HG03025 (cell line): ENCODE measurements around the gene S100A3.
"Not testable (repeated sequence)": the region's sequence is repeated elsewhere in the genome, so short reads cannot be mapped to it uniquely, and the experiment has no call there.

Experiments used
- ATAC-seq: cut with Tn5 transposase; IDR thresholded peaks from one replicate; pipeline ENCODE4 v1.9.1; 2021; ENCODE audit warnings: mild to moderate bottlenecking, moderate library complexity; ENCODE audit not compliant: unreplicated experiment, low FRiP score

Gene S100A3

GRCh38 chr1:153536012-153536670 is 12.9 kb downstream of the S100A3 start:
- ATAC-seq = no peak

- no peak for ATAC-seq
These were observed 13.6 kb downstream of the S100A3 start, which contains the start of gene S100A6 for GRCh38 chr1:153535242-153536011. Gene S100A6, minus strand, starts transcription at chr1:153535991. Its CDS starts 652 bp downstream, at chr1:153535339.

- ATAC-seq = no peak
These were observed 14.2 kb downstream of the S100A3 start for GRCh38 chr1:153534925-153535241.

GRCh38 chr1:153534226-153534924 is 14.7 kb downstream of the S100A3 start:
- ATAC-seq = no peak

GRCh38 chr1:153533689-153534201 is 15.3 kb downstream of the S100A3 start:
- ATAC-seq = no peak

- no peak for ATAC-seq
These were observed 16.1 kb downstream of the S100A3 start for GRCh38 chr1:153532769-153533599.

- no peak for ATAC-seq
These were observed 16.9 kb downstream of the S100A3 start for GRCh38 chr1:153532181-153532580.

GRCh38 chr1:153531638-153532037 is 17.4 kb downstream of the S100A3 start:
- no peak for ATAC-seq

GRCh38 chr1:153527683-153528040 is 21.4 kb downstream of the S100A3 start:
- ATAC-seq = no peak

- no peak for ATAC-seq
These were observed 21.9 kb downstream of the S100A3 start for GRCh38 chr1:153527023-153527682.

GRCh38 chr1:153526132-153526543 is 22.9 kb downstream of the S100A3 start:
- no peak for ATAC-seq

- ATAC-seq = no peak
These were observed 23.9 kb downstream of the S100A3 start for GRCh38 chr1:153525088-153525728.

GRCh38 chr1:153522353-153523048 is 26.6 kb downstream of the S100A3 start:
- not testable (repeated sequence) for ATAC-seq

- ATAC-seq = not testable (repeated sequence)
These were observed 27.2 kb downstream of the S100A3 start for GRCh38 chr1:153521808-153522207.

- no peak for ATAC-seq
These were observed 28.1 kb downstream of the S100A3 start for GRCh38 chr1:153520818-153521476.

- not testable (repeated sequence) for ATAC-seq
These were observed 28.8 kb downstream of the S100A3 start for GRCh38 chr1:153520137-153520691.

- no peak for ATAC-seq
These were observed 29.8 kb downstream of the S100A3 start for GRCh38 chr1:153519242-153519641.
